Mesothelial cell of epicardium (in vitro differentiated cells): ENCODE measurements around the gene FXYD1. TPM values are rescaled to one million over a fixed set of nuclear protein-coding genes. Genes with fewer than 3 reads are reported as not detected.

Experiments
- DNase-seq, 2 experiments: peaks; one replicate each; pipeline ENCODE4 v3.0.0; 2021; ENCODE audit warnings: low spot score in 2 of 2; ENCODE audit not compliant: unreplicated experiment in 2 of 2
- H3K27ac Mint-ChIP-seq: 2 replicates; pipeline ENCODE4 v1.8.0; 2021; ENCODE audit warnings: mixed read lengths
- H3K27me3 Mint-ChIP-seq: 2 replicates; pipeline ENCODE4 v1.8.0; 2021; ENCODE audit warnings: low read depth, mixed read lengths
- H3K36me3 Mint-ChIP-seq: 2 replicates; pipeline ENCODE4 v1.8.0; 2021; ENCODE audit warnings: mixed read lengths
- H3K4me1 Mint-ChIP-seq: 2 replicates; pipeline ENCODE4 v1.8.0; 2021; ENCODE audit warnings: mixed read lengths
- H3K4me3 Mint-ChIP-seq: 2 replicates; pipeline ENCODE4 v1.8.0; 2021; ENCODE audit warnings: mild to moderate bottlenecking, moderate library complexity, mixed read lengths
- H3K9me3 Mint-ChIP-seq: 2 replicates; pipeline ENCODE4 v1.8.0; 2021; ENCODE audit warnings: mixed read lengths
- CTCF ChIP-seq: fragments of 200-600 bp; sonication (generic); IDR thresholded peaks from one replicate; pipeline ENCODE4 v1.5.0; 2021; ENCODE audit warnings: antibody characterized with exemption; ENCODE audit not compliant: unreplicated experiment
- total RNA-seq: library from RNA; stranded (reverse); gene quantifications from 3 replicates; pipeline ENCODE4 v1.2.1, GENCODE V29; 2021

The FXYD1 gene
- total RNA-seq, 1 donor from 2014 or later = 3.6 TPM

GRCh38 chr19:35124098-35125060 is 14.2 kb upstream of the FXYD1 start:
- H3K4me3 Mint-ChIP-seq = peak overlapping the region; percentile 52
- no peaks in the 10 kb centered on the region for H3K36me3 Mint-ChIP-seq
- H3K4me1 Mint-ChIP-seq = no peaks in the 10 kb centered on the region
- H3K27me3 Mint-ChIP-seq = no peaks in the 10 kb centered on the region
- TF ChIP-seq CTCF = no peak
- H3K9me3 Mint-ChIP-seq = no peaks in the 10 kb centered on the region
- DNase-seq = peak; percentile 64 to 78
- H3K27ac Mint-ChIP-seq = no peak overlapping the region

DNA sequence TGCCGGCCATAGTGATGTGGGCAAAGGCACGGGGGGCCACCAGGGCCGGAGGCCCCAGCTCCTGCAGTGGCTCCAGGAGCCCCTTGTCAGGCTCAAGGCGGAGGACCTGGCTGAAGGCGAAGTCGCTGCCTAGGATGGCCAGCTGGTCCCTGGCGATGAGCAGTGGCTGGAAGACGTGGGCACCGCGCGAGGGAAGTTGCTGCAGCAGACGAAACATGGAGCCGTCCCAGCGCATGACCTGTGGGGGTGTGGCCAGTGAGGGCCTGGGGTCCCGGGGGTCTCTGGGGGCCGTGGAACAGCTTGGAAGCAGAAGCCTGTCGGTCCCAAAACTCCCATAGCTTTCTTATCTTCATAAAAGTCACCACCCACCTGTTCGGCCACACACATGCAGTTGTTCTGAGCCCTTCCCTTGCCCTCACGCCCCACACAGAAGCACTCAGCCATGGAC is 13.3 kb upstream of the FXYD1 start:
- H3K4me3 Mint-ChIP-seq = no peak overlapping the region
- H3K9me3 Mint-ChIP-seq = no peaks in the 10 kb centered on the region
- TF ChIP-seq CTCF = no peak
- H3K27ac Mint-ChIP-seq = no peak overlapping the region
- H3K36me3 Mint-ChIP-seq = no peaks in the 10 kb centered on the region
- DNase-seq = no peak
- H3K27me3 Mint-ChIP-seq = no peaks in the 10 kb centered on the region
- H3K4me1 Mint-ChIP-seq = no peaks in the 10 kb centered on the region

GRCh38 chr19:35125749-35126623 is 12.6 kb upstream of the FXYD1 start:
- Mint-ChIP-seq H3K36me3 (no peaks in the 10 kb centered on the region), H3K9me3 (no peaks in the 10 kb centered on the region), H3K4me3 (no peak overlapping the region), H3K27ac (no peak overlapping the region), H3K4me1 (no peaks in the 10 kb centered on the region), H3K27me3 (no peaks in the 10 kb centered on the region)
- TF ChIP-seq CTCF = no peak
- DNase-seq = no peak

GRCh38 chr19:35126624-35126959 is 12.0 kb upstream of the FXYD1 start:
- Mint-ChIP-seq H3K9me3 (no peaks in the 10 kb centered on the region), H3K4me3 (no peak overlapping the region), H3K27me3 (no peaks in the 10 kb centered on the region), H3K36me3 (no peaks in the 10 kb centered on the region), H3K27ac (no peak overlapping the region), H3K4me1 (no peaks in the 10 kb centered on the region)
- TF ChIP-seq CTCF = no peak
- no peak for DNase-seq

DNA sequence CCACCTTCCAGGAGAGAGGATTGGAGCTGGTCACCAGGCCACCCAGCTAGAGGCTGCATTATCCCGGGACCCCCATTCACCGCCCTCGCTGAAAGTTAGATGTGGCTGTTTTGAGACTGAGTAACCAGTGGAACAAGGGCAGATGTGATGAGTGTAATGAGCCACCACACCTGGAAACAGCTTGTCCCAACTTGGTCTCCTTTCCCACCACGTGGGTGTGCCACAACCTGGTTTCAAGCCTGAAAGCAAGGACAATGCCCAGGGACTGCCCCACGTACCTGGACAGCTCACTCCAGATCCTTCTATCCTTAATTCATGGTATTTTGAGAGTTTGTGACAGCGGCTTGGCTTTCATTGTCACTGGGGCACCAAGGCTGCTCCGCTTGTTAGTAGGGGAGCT is 10.8 kb upstream of the FXYD1 start:
- H3K27ac Mint-ChIP-seq = no peak overlapping the region
- no peaks in the 10 kb centered on the region for H3K36me3 Mint-ChIP-seq
- H3K27me3 Mint-ChIP-seq = no peaks in the 10 kb centered on the region
- H3K4me3 Mint-ChIP-seq = no peak overlapping the region
- H3K4me1 Mint-ChIP-seq = no peaks in the 10 kb centered on the region
- no peak for DNase-seq
- H3K9me3 Mint-ChIP-seq = no peaks in the 10 kb centered on the region
- no peak for TF ChIP-seq CTCF
